ENCODE results near the gene ANKMY1.

The ANKMY1 gene

DNA sequence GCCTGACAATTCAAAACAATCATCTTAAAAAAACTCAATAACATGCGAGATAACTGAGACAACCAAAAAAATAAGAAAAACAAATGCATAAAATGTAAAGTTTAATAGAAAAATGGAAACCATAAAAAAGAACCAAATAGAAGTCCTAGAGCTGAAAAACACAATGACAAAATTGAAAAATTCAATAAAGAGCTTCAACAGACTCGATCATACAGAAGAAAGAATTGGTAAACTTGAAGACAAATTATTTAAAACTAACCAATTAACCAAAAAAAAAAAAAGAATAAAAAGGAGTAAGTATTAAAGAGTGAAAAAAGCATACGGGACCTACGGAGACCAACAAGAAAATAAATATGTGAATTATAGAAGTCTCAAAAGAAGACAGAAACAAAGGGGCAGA, 84.6 kb downstream of the ANKMY1 start:
- DNase-seq (ENCODE audit: low read depth) = no peak

DNA sequence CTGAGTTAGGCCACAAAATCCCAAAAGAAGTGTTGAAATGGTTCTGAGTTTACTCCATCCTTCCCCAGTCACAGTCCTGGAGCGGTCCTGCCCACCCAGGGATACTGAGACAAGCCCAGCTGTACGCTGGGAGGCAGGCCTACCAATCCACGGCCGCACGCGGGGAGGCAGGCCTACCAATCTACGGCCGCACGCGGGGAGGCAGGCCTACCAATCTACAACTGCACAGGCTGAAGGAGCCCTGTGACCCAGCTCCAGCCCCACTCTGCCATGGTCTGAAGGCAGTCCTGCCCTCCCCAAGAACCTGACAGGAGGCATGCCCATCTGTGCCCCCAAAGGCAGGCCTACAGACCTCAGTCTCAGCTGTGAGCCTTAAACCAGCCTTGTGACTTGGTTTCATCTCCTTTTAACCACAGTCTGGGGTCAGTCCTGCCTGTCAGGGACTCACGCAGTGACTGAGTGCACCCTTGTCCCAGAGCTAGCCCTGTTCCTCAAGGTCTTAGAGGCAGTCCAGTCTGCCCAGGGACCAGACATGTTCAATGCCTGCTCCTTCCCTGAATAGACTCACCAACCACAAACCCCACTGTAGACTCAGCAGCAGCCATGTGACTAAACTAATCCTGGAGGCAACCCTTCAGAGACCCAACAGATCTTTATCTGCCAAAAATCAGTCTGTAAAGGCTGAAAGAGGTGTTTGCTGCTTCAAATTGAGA, 85.6 kb downstream of the ANKMY1 start:
- DNase-seq (ENCODE audit: low read depth) = no peak

DNA sequence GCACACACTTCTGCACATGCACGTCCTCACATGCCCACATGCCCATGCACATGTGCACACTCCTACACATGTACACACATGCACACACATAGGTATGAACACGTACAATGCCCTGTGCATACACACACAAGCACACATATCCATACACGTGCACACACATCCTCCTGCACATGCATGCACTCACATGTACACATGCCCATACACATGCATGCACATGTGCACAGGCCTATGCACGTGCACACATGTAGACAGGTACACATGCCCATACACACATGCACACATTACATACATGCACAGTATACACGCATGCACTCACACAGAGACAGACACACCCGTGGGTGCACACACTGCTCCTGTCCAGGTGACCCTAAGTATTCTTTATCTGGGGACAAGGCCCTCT, 88.0 kb downstream of the ANKMY1 start:
- no peak for DNase-seq (ENCODE audit: low read depth)

DNA sequence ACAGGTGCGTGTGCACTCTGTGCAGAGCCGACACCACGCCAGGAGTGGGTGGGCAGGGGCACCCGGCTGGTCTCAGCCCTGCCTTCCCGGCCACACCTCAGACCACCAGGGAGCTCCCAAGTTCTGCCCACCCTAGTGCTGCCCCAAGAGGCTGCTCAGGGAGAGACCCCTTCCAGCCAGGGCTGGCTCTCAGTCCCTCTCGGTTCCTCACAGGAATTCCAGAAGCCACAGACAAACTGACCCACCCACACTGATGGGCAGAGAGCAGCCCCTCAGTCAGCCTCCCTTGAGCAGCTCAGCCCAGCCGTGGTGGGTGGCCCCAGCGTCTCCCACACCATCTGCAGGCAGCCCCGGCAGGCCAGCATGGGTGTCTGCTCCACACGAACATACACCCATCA, 88.5 kb downstream of the ANKMY1 start:
- DNase-seq (ENCODE audit: low read depth) = no peak

- no peak for DNase-seq (ENCODE audit: low read depth)
These were observed 89.2 kb downstream of the ANKMY1 start for GRCh38 chr2:240468303-240469238.

DNA sequence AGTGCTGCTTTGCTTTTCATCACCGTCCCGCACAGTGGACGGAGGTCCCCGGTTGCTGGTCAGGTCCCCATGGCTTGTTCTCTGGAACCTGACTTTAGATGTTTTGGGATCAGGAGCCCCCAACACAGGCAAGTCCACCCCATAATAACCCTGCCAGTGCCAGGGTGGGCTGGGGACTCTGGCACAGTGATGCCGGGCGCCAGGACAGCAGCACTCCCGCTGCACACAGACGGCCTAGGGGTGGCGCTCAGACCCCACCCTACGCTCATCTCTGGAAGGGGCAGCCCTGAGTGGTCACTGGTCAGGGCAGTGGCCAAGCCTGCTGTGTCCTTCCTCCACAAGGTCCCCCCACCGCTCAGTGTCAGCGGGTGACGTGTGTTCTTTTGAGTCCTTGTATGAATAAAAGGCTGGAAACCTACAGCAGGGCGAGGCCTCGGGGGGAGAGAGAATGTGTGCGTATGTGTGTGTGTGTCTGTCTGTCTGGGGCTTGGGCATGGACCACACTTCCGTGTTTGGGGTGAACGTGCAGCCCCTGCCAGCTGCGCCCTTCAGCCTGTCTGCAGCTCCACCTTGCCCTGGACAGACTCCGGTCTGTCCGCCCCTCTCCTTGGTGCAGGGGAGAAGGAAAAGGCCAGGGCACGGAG, 90.0 kb downstream of the ANKMY1 start:
- DNase-seq (ENCODE audit: low read depth) = no peak

GRCh38 chr2:240467149-240467642, 90.6 kb downstream of the ANKMY1 start:
- DNase-seq (ENCODE audit: low read depth) = no peak

DNA sequence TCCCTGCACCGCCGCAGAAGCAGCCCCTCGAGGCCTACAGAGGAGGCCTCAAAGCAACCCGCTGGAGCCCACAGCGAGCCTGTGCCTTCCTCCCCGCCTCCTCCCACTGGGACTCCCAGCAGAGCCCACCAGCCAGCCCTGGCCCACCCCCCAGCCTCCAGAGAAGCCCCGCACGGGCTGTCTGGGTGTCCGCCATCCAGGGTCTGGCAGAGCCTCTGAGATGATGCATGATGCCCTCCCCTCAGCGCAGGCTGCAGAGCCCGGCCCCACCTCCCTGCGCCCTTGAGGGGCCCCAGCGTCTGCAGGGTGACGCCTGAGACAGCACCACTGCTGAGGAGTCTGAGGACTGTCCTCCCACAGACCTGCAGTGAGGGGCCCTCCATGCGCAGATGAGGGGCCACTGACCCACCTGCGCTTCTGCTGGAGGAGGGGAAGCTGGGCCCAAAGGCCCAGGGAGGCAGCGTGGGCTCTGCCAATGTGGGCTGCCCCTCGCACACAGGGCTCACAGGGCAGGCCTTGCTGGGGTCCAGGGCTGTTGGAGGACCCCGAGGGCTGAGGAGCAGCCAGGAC, 91.1 kb downstream of the ANKMY1 start:
- DNase-seq (ENCODE audit: low read depth) = no peak

DNA sequence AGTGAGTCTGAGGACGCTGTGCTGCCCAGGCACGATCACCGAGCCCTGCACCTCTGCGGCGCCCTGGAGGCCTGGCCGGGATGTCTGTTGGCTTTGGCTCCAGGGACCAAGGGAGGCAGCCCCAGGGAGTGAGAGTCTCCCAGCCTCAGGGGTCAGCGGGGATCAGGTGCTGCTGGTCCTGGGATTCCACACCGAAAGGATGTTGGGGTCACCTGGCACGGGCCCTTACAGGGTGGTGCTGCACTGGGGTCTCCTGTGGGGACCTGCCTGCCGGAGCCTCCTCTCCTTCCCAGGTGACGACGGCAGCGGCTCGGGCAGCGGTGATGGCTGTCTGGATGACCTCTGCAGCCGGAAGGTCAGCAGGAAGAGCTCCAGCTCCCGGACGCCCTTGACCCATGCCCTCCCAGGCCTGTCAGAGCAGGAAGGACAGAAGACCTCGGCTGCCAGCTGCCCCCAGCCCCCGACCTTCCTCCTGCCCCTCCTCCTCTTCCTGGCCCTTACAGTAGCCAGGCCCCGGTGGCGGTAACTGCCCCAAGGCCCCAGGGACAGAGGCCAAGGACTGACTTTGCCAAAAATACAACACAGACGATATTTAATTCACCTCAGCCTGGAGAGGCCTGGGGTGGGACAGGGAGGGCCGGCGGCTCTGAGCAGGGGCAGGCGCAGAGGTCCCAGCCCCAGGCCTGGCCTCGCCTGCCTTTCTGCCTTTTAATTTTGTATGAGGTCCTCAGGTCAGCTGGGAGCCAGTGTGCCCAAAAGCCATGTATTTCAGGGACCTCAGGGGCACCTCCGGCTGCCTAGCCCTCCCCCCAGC, 91.8 kb downstream of the ANKMY1 start:
- no peak for DNase-seq (ENCODE audit: low read depth)

DNA sequence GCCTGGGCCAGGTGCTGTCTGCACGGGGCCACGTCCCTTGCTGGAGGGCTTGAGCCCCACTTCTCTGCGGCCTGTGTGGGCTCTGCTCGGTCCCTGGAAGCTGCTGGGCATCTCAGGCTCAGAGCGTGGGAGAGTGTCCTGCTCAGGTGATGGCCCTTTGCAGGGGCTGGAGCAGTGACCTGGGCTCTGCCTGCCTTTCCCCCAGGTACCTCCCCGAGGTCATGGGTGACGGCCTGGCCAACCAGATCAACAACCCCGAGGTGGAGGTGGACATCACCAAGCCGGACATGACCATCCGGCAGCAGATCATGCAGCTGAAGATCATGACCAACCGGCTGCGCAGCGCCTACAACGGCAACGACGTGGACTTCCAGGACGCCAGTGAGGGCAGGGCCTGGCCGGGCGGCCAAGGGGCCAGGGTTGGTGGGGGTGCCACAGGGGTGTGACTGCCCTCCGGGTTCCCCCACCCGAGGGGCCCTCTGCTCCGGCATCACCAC, 92.5 kb downstream of the ANKMY1 start:
- DNase-seq (ENCODE audit: low read depth) = no peak

- no peak for DNase-seq (ENCODE audit: low read depth)
These were observed 93.1 kb downstream of the ANKMY1 start for GRCh38 chr2:240464514-240465241.

DNA sequence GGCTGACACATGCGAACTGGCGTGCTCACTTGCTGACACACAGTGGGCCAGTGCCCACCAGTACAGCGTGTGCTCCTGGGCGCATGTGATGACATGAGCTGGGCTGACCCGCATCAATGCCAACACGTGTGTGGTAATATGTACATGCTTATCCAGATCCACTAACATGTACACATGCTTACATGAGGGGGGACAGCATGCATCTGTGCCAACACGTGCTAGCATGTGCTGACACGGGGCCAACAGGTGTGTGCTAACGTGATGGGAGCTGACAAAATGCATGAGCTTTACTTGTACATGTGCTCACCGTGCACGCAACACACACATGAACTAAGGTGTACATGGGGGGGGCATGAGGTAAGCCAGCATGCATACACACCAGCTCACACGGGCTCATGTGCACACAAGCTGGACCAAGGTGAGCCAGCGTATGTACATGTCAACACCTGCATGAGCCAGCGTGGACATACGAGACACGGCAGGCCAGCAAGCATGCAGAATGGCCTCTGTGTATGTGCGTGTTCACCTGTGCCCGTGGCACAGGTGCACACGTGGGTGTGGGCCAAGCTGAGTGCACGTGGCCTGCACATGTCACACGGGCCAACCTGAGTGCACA, 93.8 kb downstream of the ANKMY1 start:
- no peak for DNase-seq (ENCODE audit: low read depth)

GRCh38 chr2:240463274-240463865, 94.4 kb downstream of the ANKMY1 start:
- DNase-seq (ENCODE audit: low read depth) = no peak

GRCh38 chr2:240462707-240463273, 95.0 kb downstream of the ANKMY1 start:
- no peak for DNase-seq (ENCODE audit: low read depth)

DNA sequence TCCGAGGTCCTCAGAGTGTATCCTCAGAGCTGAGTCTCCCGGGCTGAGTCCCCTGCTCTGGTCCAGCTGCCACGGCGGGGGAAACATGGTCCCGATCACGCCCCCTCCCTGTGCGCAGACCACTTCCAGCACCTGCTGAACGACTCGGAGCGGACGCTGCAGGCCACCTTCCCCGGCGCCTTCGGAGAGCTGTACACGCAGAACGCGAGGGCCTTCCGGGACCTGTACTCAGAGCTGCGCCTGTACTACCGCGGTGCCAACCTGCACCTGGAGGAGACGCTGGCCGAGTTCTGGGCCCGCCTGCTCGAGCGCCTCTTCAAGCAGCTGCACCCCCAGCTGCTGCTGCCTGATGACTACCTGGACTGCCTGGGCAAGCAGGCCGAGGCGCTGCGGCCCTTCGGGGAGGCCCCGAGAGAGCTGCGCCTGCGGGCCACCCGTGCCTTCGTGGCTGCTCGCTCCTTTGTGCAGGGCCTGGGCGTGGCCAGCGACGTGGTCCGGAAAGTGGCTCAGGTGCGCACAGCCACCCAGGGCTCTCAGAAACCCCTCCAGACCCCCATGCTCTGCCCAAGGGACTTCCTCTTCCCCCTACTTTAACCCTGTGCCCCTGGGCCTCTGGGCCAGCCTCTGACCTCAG, 95.6 kb downstream of the ANKMY1 start:
- no peak for DNase-seq (ENCODE audit: low read depth)

DNA sequence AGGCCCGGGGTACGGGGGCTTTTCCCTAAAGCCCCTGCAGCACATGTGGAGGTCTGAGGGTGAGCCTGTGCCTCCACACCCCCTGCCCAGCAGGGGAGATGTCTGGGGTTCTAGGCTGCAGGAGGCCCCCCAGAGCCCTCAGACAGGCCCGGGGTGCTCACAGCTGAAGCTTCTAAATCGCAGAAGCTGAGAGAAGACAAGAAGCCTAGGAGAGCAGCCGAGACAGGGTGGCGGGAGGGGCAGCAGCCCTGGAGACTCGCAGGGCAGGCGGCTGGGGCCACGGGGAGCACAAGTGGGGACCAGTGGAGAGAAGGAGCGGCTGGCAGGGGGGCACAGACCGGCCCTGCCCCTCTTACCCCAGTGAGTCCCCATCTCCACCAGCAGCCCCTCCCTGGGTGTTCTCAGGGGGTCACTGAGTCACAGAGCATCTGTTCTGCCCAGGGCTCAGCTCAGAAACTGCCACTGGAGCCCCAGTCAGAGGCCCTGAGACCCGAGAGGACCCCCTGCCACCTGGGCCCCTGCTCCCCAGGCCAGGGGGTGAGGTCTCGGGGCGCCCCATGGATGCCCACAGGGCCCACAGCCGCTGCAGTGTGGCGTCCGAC, 96.2 kb downstream of the ANKMY1 start:
- no peak for DNase-seq (ENCODE audit: low read depth)

- DNase-seq (ENCODE audit: low read depth) = no peak
These were observed 96.9 kb downstream of the ANKMY1 start for GRCh38 chr2:240460781-240461431.

GRCh38 chr2:240460253-240460711, 97.5 kb downstream of the ANKMY1 start:
- DNase-seq (ENCODE audit: low read depth) = no peak

All from ELR (cell line).